ENCODE results near the gene MYBBP1A.
"Not testable (repeated sequence)": the region's sequence is repeated elsewhere in the genome, so short reads cannot be mapped to it uniquely, and the experiment has no call there.

MYBBP1A gene

GRCh38 chr17:4554997-4555799 is at the start of gene MYBBP1A:
MYBBP1A (minus strand) TSS chr17:4555384; CDS start chr17:4555324, 60 bp downstream.
- DNase-seq, result peak; percentile 96

GRCh38 chr17:4604736-4605135 is 49.6 kb upstream of the MYBBP1A start:
- DNase-seq, result not testable (repeated sequence)

GRCh38 chr17:4604111-4604644 is 49.0 kb upstream of the MYBBP1A start:
- DNase-seq, result no peak

- DNase-seq, result no peak
Measured at GRCh38 chr17:4602041-4602440, 46.9 kb upstream of the MYBBP1A start.

GRCh38 chr17:4601326-4601725 is 46.1 kb upstream of the MYBBP1A start:
- DNase-seq, result no peak

GRCh38 chr17:4600563-4600962 is 45.4 kb upstream of the MYBBP1A start:
- no peak for DNase-seq

GRCh38 chr17:4599505-4600281 is 44.5 kb upstream of the MYBBP1A start:
- peak; percentile 58 for DNase-seq

GRCh38 chr17:4598776-4599504 is 43.8 kb upstream of the MYBBP1A start:
- no peak for DNase-seq

GRCh38 chr17:4597975-4598374 is 42.8 kb upstream of the MYBBP1A start:
- no peak for DNase-seq

GRCh38 chr17:4596636-4597380 is 41.6 kb upstream of the MYBBP1A start:
- DNase-seq, result no peak

GRCh38 chr17:4595685-4596342 is 40.6 kb upstream of the MYBBP1A start:
- not testable (repeated sequence) for DNase-seq

GRCh38 chr17:4594931-4595684 is 39.9 kb upstream of the MYBBP1A start:
- DNase-seq, result no peak

- no peak for DNase-seq
Measured at GRCh38 chr17:4594406-4594805, 39.2 kb upstream of the MYBBP1A start.

GRCh38 chr17:4593021-4593421 is 37.8 kb upstream of the MYBBP1A start:
- no peak for DNase-seq

- DNase-seq, result no peak
Measured at GRCh38 chr17:4592240-4593005, 37.2 kb upstream of the MYBBP1A start.

- DNase-seq, result no peak
Measured at GRCh38 chr17:4591529-4591928, 36.3 kb upstream of the MYBBP1A start.

- DNase-seq, result no peak
Measured at GRCh38 chr17:4590981-4591453, 35.8 kb upstream of the MYBBP1A start.

GRCh38 chr17:4590042-4590441 is 34.9 kb upstream of the MYBBP1A start:
- not testable (repeated sequence) for DNase-seq

- no peak for DNase-seq
Measured at GRCh38 chr17:4588898-4589625, 33.9 kb upstream of the MYBBP1A start.
